ENCODE results near the gene HYAL1. TPM values are rescaled to one million over a fixed set of nuclear protein-coding genes. Genes with fewer than 3 reads are reported as not detected.

Gene HYAL1
- total RNA-seq, 2 donors from 2014 or later, result 9.0 to 15.2 TPM

GRCh38 chr3:50331364-50331907, 28.1 kb upstream of the HYAL1 start:
- Histone ChIP-seq H3K27ac (no peak overlapping the region), H3K9me3 (no peaks in the 10 kb centered on the region), H3K36me3 (peaks cover 20% of the 10 kb centered on the region), H3K9ac (ENCODE audit: low read depth in 2 of 2, low read length in 2 of 2) (no peak overlapping the region), H3K4me3 (no peak overlapping the region), H3K27me3 (no peaks in the 10 kb centered on the region), H3K4me1 (peaks cover 26% of the 10 kb centered on the region)
- DNase-seq, result no peak
- intact Hi-C loops (cut with DNase I), result no loop called here
- TF ChIP-seq CTCF (IDR thresholded peaks at IDR 0.05), result no peak

- no peak for TF ChIP-seq CTCF (IDR thresholded peaks at IDR 0.05)
- no peak for DNase-seq
- no peak overlapping the region for H3K4me3 ChIP-seq
- intact Hi-C loops (cut with DNase I), result no loop called here
- no peaks in the 10 kb centered on the region for H3K9me3 ChIP-seq
- peaks cover 19% of the 10 kb centered on the region for H3K4me1 ChIP-seq
- no peaks in the 10 kb centered on the region for H3K27me3 ChIP-seq
- no peak overlapping the region for H3K9ac ChIP-seq (ENCODE audit: low read depth in 2 of 2, low read length in 2 of 2)
- peaks cover 20% of the 10 kb centered on the region for H3K36me3 ChIP-seq
- no peak overlapping the region for H3K27ac ChIP-seq
These were observed 27.0 kb upstream of the HYAL1 start for GRCh38 chr3:50330330-50330729.

GRCh38 chr3:50327943-50328691, 24.7 kb upstream of the HYAL1 start, which contains the start of gene TUSC2:
Gene TUSC2 (minus strand): TSS chr3:50328223. CDS start chr3:50328099, 124 bp downstream.
- Histone ChIP-seq H3K4me3 (peak within 1 kb of the TSS; percentile 97), H3K27ac (peak within 1 kb of the TSS; percentile 83), H3K27me3 (no peaks in the 10 kb centered on the region), H3K9me3 (no peaks in the 10 kb centered on the region), H3K4me1 (peaks cover 13% of the 10 kb centered on the region), H3K36me3 (peaks cover 20% of the 10 kb centered on the region), H3K9ac (ENCODE audit: low read depth in 2 of 2, low read length in 2 of 2) (peak within 1 kb of the TSS; percentile 90 to 94)
- no peak for TF ChIP-seq CTCF (IDR thresholded peaks at IDR 0.05)
- intact Hi-C loops (cut with DNase I), result loop anchor here (10.0 kb wide), 1 partner anchor 53 kb away; the partner anchor contains the start of gene LSMEM2
- peak; percentile 98 for DNase-seq

GRCh38 chr3:50327129-50327528, 23.8 kb upstream of the HYAL1 start:
- peaks cover 20% of the 10 kb centered on the region for H3K36me3 ChIP-seq
- peak overlapping the region; percentile 90 to 94 for H3K9ac ChIP-seq (ENCODE audit: low read depth in 2 of 2, low read length in 2 of 2)
- H3K4me1 ChIP-seq, result peaks cover 19% of the 10 kb centered on the region
- peak overlapping the region; percentile 97 for H3K4me3 ChIP-seq
- H3K27me3 ChIP-seq, result no peaks in the 10 kb centered on the region
- DNase-seq, result no peak
- H3K9me3 ChIP-seq, result no peaks in the 10 kb centered on the region
- TF ChIP-seq CTCF (IDR thresholded peaks at IDR 0.05), result no peak
- intact Hi-C loops (cut with DNase I), result loop anchor here (10.0 kb wide), 1 partner anchor 52 kb away; the partner anchor contains the start of gene LSMEM2
- no peak overlapping the region for H3K27ac ChIP-seq

GRCh38 chr3:50326182-50326541, 22.8 kb upstream of the HYAL1 start:
- H3K27me3 ChIP-seq, result no peaks in the 10 kb centered on the region
- peaks cover 14% of the 10 kb centered on the region for H3K36me3 ChIP-seq
- no peak for DNase-seq
- intact Hi-C loops (cut with DNase I), result loop anchor here (10.0 kb wide), 1 partner anchor 51 kb away; the partner anchor contains the start of gene LSMEM2
- no peak for TF ChIP-seq CTCF (IDR thresholded peaks at IDR 0.05)
- peak overlapping the region in 1 of 2 donors; percentile 26 for H3K9ac ChIP-seq (ENCODE audit: low read depth in 2 of 2, low read length in 2 of 2)
- H3K4me3 ChIP-seq, result no peak overlapping the region
- no peaks in the 10 kb centered on the region for H3K9me3 ChIP-seq
- H3K4me1 ChIP-seq, result peaks cover 23% of the 10 kb centered on the region
- H3K27ac ChIP-seq, result no peak overlapping the region
